Uterus (tissue), 4 donors: ENCODE data around the gene TM9SF2. TPM values are rescaled to one million over a fixed set of nuclear protein-coding genes. Genes with fewer than 3 reads are reported as not detected.

Source experiments
- DNase-seq, 2 donors: peaks; one replicate each; pipeline ENCODE4 v3.0.0-alpha.2; 2019 to 2020
- H3K27ac ChIP-seq, 2 donors: fragments of 200-600 bp; sonication (generic); 1 replicate in 1 of 2; 2 replicates in 1 of 2; pipeline ENCODE4 v1.5.1; 2016 to 2018
- H3K27me3 ChIP-seq, 2 donors: fragments of 200-600 bp; sonication (generic); one replicate each; pipeline ENCODE4 v1.5.1; 2018 to 2019; ENCODE audit warnings: control low read depth in 1 of 2
- H3K36me3 ChIP-seq, 2 donors: fragments of 200-600 bp; sonication (generic); one replicate each; pipeline ENCODE4 v1.5.1; 2019; ENCODE audit warnings: control low read depth in 1 of 2
- H3K4me1 ChIP-seq, 2 donors: fragments of 200-600 bp; sonication (generic); one replicate each; pipeline ENCODE4 v1.5.1; 2018 to 2019; ENCODE audit warnings: control low read depth in 1 of 2
- H3K4me3 ChIP-seq, 2 donors: fragments of 200-600 bp; sonication (generic); 1 replicate in 1 of 2; 2 replicates in 1 of 2; pipeline ENCODE4 v1.5.1; 2018 to 2019; ENCODE audit warnings: mild to moderate bottlenecking in 1 of 2
- H3K9me3 ChIP-seq, 2 donors: fragments of 200-600 bp; sonication (generic); one replicate each; pipeline ENCODE4 v1.5.1; 2019; ENCODE audit warnings: control low read depth in 1 of 2
- CTCF ChIP-seq, 4 experiments: fragments of 200-600 bp in 2 of 4; fragments of 450-650 bp in 2 of 4; sonication (generic) in 2 of 4; IDR thresholded peaks; one replicate each; pipeline ENCODE4 v1.5.1; 2016 to 2019; ENCODE audit warnings: antibody characterized with exemption in 4 of 4, mild to moderate bottlenecking in 2 of 4, moderate library complexity in 1 of 4
- POLR2A ChIP-seq, 2 donors: fragments of 450-650 bp; IDR thresholded peaks; one replicate each; pipeline ENCODE4 v1.6.1; 2016; ENCODE audit warnings: antibody characterized with exemption in 2 of 2, mild to moderate bottlenecking in 1 of 2, moderate library complexity in 1 of 2
- intact Hi-C: fragments of 100-400 bp; cut with DNase I; formaldehyde crosslinking; loops from one replicate; pipeline ENCODE4 v1.15.1; 2023; ENCODE audit warnings: low total_unique reads
- total RNA-seq, 4 donors: library from RNA; depleted of rRNA in 3 of 4; stranded (reverse); fragments of >200 nt in 3 of 4; gene quantifications; one replicate each; pipeline versions ENCODE4 v1.1.0 to v1.2.4, GENCODE V29; 2014 to 2023
- donor health status: DM: yes; HTN: yes; CAD: no.

Gene TM9SF2
- total RNA-seq, 4 donors from 2014 or later = 70.9 to 219 (median 99.9) TPM

DNA sequence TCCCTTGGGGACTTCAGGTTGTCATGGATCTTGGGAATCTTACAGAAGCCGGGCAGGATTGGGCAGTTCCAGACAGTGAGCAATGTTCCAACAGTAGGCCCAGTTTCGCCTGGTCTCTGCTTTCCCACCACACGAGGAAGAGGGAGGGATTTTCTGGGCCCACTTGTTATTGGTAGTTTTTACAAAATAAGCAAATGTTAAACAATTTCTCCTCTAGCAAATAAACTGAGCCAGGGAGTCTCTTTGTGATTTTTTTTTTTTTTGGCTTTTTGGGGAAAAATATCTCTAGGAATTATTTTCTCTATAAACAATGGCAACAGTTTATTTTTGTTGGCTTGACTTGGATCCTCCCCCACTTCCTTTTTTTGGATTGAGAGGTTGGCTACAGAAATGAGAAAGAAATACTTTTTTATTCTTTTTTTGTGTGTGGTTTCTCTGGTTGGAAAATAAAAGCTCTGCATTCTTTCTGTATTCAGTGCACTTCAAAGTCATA, 89.3 kb downstream of the TM9SF2 start:
- TF ChIP-seq POLR2A (IDR thresholded peaks at IDR 0.05) = no peak
- no peak for TF ChIP-seq CTCF (IDR thresholded peaks at IDR 0.05)
- H3K9me3 ChIP-seq = no peaks in the 10 kb centered on the region
- H3K4me1 ChIP-seq = peaks cover 0 to 4% of the 10 kb centered on the region in 2 donors
- no peaks in the 10 kb centered on the region for H3K27me3 ChIP-seq
- peak overlapping the region in 1 of 2 donors; percentile 31 for H3K27ac ChIP-seq
- DNase-seq = no peak
- no peak overlapping the region for H3K4me3 ChIP-seq
- intact Hi-C loops = no loop called here
- H3K36me3 ChIP-seq = no peaks in the 10 kb centered on the region

- Histone ChIP-seq H3K27ac (no peak overlapping the region), H3K9me3 (no peaks in the 10 kb centered on the region), H3K4me3 (no peak overlapping the region), H3K27me3 (no peaks in the 10 kb centered on the region), H3K4me1 (peaks cover 0 to under 1% of the 10 kb centered on the region in 2 donors), H3K36me3 (no peaks in the 10 kb centered on the region)
- no peak for DNase-seq
- TF ChIP-seq POLR2A (IDR thresholded peaks at IDR 0.05) = no peak
- no peak for TF ChIP-seq CTCF (IDR thresholded peaks at IDR 0.05)
- intact Hi-C loops = no loop called here
Measured at GRCh38 chr13:99596180-99596579, 94.9 kb downstream of the TM9SF2 start.

- intact Hi-C loops = no loop called here
- Histone ChIP-seq H3K9me3 (no peaks in the 10 kb centered on the region), H3K4me3 (no peak overlapping the region), H3K27ac (no peak overlapping the region), H3K36me3 (no peaks in the 10 kb centered on the region), H3K27me3 (no peaks in the 10 kb centered on the region), H3K4me1 (no peaks in the 10 kb centered on the region)
- DNase-seq = no peak
- no peak for TF ChIP-seq POLR2A (IDR thresholded peaks at IDR 0.05)
Measured at GRCh38 chr13:99600318-99600717, 99.0 kb downstream of the TM9SF2 start.

DNA sequence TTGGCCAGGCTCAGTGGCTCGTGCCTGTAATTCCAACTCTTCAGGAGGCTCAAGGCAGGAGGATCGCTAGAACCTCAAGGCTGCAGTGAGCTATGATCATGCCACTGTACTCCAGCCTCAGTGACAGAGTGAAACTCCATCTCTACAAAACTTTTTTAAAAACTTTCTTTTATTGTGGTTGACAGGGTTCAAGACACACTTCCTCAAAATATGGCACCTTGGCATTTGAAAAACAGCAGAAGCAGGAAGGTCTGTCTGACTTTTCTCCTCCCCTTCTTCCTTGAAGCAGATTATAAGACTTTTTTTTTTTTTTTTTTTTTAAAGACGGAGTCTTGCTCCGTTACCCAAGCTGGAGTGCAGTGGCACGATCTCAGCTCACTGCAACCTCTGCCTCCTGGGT, 100.3 kb downstream of the TM9SF2 start:
- H3K4me3 ChIP-seq = no peak overlapping the region
- H3K27me3 ChIP-seq = no peaks in the 10 kb centered on the region
- H3K36me3 ChIP-seq = no peaks in the 10 kb centered on the region
- no peak overlapping the region for H3K27ac ChIP-seq
- no peaks in the 10 kb centered on the region for H3K4me1 ChIP-seq
- DNase-seq = no peak
- TF ChIP-seq CTCF (IDR thresholded peaks at IDR 0.05) = no peak
- no peaks in the 10 kb centered on the region for H3K9me3 ChIP-seq
- intact Hi-C loops = no loop called here

DNA sequence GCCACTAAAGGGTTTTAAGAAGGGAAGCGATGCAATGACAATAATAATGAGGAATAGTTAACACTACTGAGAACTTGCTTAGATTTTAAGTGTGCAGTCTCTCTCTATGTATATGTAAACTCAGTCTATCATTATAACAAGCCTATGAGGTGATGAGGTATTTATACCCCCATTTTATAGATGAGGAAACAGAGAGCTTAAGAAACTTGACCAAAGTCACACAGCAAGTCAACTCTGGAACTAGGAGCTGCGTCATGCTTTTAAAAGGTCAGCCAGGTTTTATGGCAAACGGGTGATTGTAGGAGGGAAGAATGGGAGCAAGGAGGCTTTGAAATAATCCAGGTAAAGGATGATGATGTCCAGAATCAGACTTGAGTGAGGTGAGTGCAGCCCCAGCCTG, 103.4 kb downstream of the TM9SF2 start:
- Histone ChIP-seq H3K4me3 (no peak overlapping the region), H3K36me3 (no peaks in the 10 kb centered on the region), H3K4me1 (no peaks in the 10 kb centered on the region), H3K9me3 (no peaks in the 10 kb centered on the region), H3K27me3 (no peaks in the 10 kb centered on the region), H3K27ac (no peak overlapping the region)
- TF ChIP-seq POLR2A (IDR thresholded peaks at IDR 0.05) = no peak
- TF ChIP-seq CTCF (IDR thresholded peaks at IDR 0.05) = no peak
- intact Hi-C loops = no loop called here
- no peak for DNase-seq
